Muscle of leg (tissue), 11 donors: ENCODE results near the gene PLLP. TPM values are rescaled to one million over a fixed set of nuclear protein-coding genes. Genes with fewer than 3 reads are reported as not detected.

Experiments used
- DNase-seq: peaks from one replicate; pipeline ENCODE4 v3.0.0; 2013
- H3K27ac ChIP-seq: one replicate; pipeline ENCODE4 v1.5.1; 2013; ENCODE audit warnings: mild to moderate bottlenecking, low read length, control low read depth
- H3K27me3 ChIP-seq: one replicate; pipeline ENCODE4 v1.6.1; 2013; ENCODE audit warnings: low read length; ENCODE audit not compliant: control insufficient read depth, insufficient read depth
- H3K36me3 ChIP-seq: one replicate; pipeline ENCODE4 v1.6.1; 2013; ENCODE audit warnings: low read length; ENCODE audit not compliant: control insufficient read depth, insufficient read depth
- H3K4me1 ChIP-seq: one replicate; pipeline ENCODE4 v1.6.1; 2013; ENCODE audit warnings: low read length; ENCODE audit not compliant: control insufficient read depth, insufficient read depth
- H3K4me3 ChIP-seq: one replicate; pipeline ENCODE4 v1.5.1; 2013; ENCODE audit warnings: low read length, control low read depth
- H3K9me3 ChIP-seq: replicated peaks from 2 replicates; pipeline ENCODE4 v1.6.1; 2013; ENCODE audit warnings: low read depth, low read length; ENCODE audit not compliant: control insufficient read depth
- WGBS: methylation state at CpG from one replicate; pipeline ENCODE4 v1.1.5; 2013; ENCODE audit warnings: missing lambda C conversion rate; ENCODE audit not compliant: insufficient coverage; 5-methylcytosine and 5-hydroxymethylcytosine counted together
- polyA plus RNA-seq, 8 donors: library from polyadenylated mRNA; unstranded; fragments of 120-200 nt; gene quantifications; one replicate each; pipeline versions ENCODE4 v1.2.1 to v1.2.3, GENCODE V29; 2013; ENCODE audit warnings: inconsistent platforms in 1 of 8, low replicate concordance in 1 of 8; ENCODE audit not compliant: insufficient read length in 8 of 8, insufficient read depth in 1 of 8
- total RNA-seq: library from RNA; stranded (reverse); fragments of 120-200 nt; gene quantifications from one replicate; pipeline ENCODE4 v1.2.4, GENCODE V29; 2013

Gene PLLP
- total and polyA plus RNA-seq, 9 donors: 0.40 to 9.6 (median 1.9) TPM

- Histone ChIP-seq H3K27me3 (no peaks in the 10 kb centered on the region), H3K4me3 (no peak overlapping the region), H3K27ac (no peak overlapping the region), H3K4me1 (peaks cover 3% of the 10 kb centered on the region), H3K36me3 (peaks cover 10% of the 10 kb centered on the region), H3K9me3 (no peaks in the 10 kb centered on the region)
- WGBS: 68% methylated on average over 2 of the region's 2 CpGs
- no peak for DNase-seq
These were observed 43.6 kb downstream of the PLLP start for GRCh38 chr16:57240851-57241250.

- Histone ChIP-seq H3K27me3 (no peaks in the 10 kb centered on the region), H3K27ac (no peak overlapping the region), H3K4me1 (no peaks in the 10 kb centered on the region), H3K9me3 (no peaks in the 10 kb centered on the region), H3K36me3 (peaks cover 19% of the 10 kb centered on the region), H3K4me3 (no peak overlapping the region)
- no peak for DNase-seq
- no CpG with 5 or more reads among the region's 2 CpGs for WGBS
These were observed 45.4 kb downstream of the PLLP start for GRCh38 chr16:57239107-57239506.

- no peaks in the 10 kb centered on the region for H3K27me3 ChIP-seq
- peaks cover 22% of the 10 kb centered on the region for H3K36me3 ChIP-seq
- no peak overlapping the region for H3K4me3 ChIP-seq
- no peaks in the 10 kb centered on the region for H3K4me1 ChIP-seq
- no peak overlapping the region for H3K27ac ChIP-seq
- no CpG with 5 or more reads among the region's 2 CpGs for WGBS
- no peaks in the 10 kb centered on the region for H3K9me3 ChIP-seq
- DNase-seq: no peak
These were observed 45.8 kb downstream of the PLLP start for GRCh38 chr16:57238682-57239081.

GRCh38 chr16:57236022-57236350 is 48.5 kb downstream of the PLLP start:
- peaks cover 43% of the 10 kb centered on the region for H3K36me3 ChIP-seq
- no peak overlapping the region for H3K27ac ChIP-seq

GRCh38 chr16:57235128-57236021 is 49.1 kb downstream of the PLLP start:
- Histone ChIP-seq H3K4me1 (no peaks in the 10 kb centered on the region), H3K4me3 (no peak overlapping the region), H3K27ac (no peak overlapping the region), H3K9me3 (no peaks in the 10 kb centered on the region), H3K36me3 (peaks cover 46% of the 10 kb centered on the region), H3K27me3 (no peaks in the 10 kb centered on the region)
- no peak for DNase-seq
- whole genome bisulfite sequencing: 89% methylated on average over 5 of the region's 8 CpGs

More at GRCh38 chr16:57236022-57236350, 48.5 kb downstream of the PLLP start:
- Histone ChIP-seq H3K9me3 (no peaks in the 10 kb centered on the region), H3K4me1 (no peaks in the 10 kb centered on the region), H3K27me3 (no peaks in the 10 kb centered on the region), H3K4me3 (no peak overlapping the region)
- no peak for DNase-seq

- Histone ChIP-seq H3K27me3 (no peaks in the 10 kb centered on the region), H3K36me3 (peaks cover 48% of the 10 kb centered on the region), H3K9me3 (no peaks in the 10 kb centered on the region), H3K4me1 (no peaks in the 10 kb centered on the region), H3K4me3 (no peak overlapping the region), H3K27ac (no peak overlapping the region)
- DNase-seq: no peak
These were observed 49.8 kb downstream of the PLLP start for GRCh38 chr16:57234707-57235092.

- no peaks in the 10 kb centered on the region for H3K9me3 ChIP-seq
- no peak overlapping the region for H3K4me3 ChIP-seq
- H3K27me3 ChIP-seq: no peaks in the 10 kb centered on the region
- 94% methylated on average over 9 of the region's 9 CpGs for WGBS
- no peak overlapping the region for H3K27ac ChIP-seq
- H3K4me1 ChIP-seq: no peaks in the 10 kb centered on the region
- H3K36me3 ChIP-seq: peaks cover 50% of the 10 kb centered on the region
- DNase-seq: no peak
These were observed 50.3 kb downstream of the PLLP start for GRCh38 chr16:57233944-57234706.

GRCh38 chr16:57231821-57232350 is 52.6 kb downstream of the PLLP start:
- H3K9me3 ChIP-seq: no peaks in the 10 kb centered on the region
- no peak for DNase-seq
- no peaks in the 10 kb centered on the region for H3K4me1 ChIP-seq
- H3K27me3 ChIP-seq: no peaks in the 10 kb centered on the region
- H3K4me3 ChIP-seq: no peak overlapping the region
- peaks cover 56% of the 10 kb centered on the region for H3K36me3 ChIP-seq
- 89% methylated on average over 3 of the region's 3 CpGs for WGBS
- H3K27ac ChIP-seq: no peak overlapping the region

GRCh38 chr16:57229079-57229478 is 55.4 kb downstream of the PLLP start:
- no CpG with 5 or more reads among the region's 1 CpG for WGBS
- Histone ChIP-seq H3K27me3 (no peaks in the 10 kb centered on the region), H3K36me3 (peaks cover 62% of the 10 kb centered on the region), H3K9me3 (no peaks in the 10 kb centered on the region), H3K4me1 (no peaks in the 10 kb centered on the region), H3K4me3 (no peak overlapping the region), H3K27ac (no peak overlapping the region)
- DNase-seq: no peak
